NOMO-1 (cell line): Measurements from ENCODE around the gene ROR2.

Experiments used
- DNase-seq, 2 experiments: peaks; one replicate each; lab custom pipeline; 2025; ENCODE audit not compliant: unreplicated experiment in 2 of 2; lab: John Stamatoyannopoulos, UW

Gene ROR2

DNA sequence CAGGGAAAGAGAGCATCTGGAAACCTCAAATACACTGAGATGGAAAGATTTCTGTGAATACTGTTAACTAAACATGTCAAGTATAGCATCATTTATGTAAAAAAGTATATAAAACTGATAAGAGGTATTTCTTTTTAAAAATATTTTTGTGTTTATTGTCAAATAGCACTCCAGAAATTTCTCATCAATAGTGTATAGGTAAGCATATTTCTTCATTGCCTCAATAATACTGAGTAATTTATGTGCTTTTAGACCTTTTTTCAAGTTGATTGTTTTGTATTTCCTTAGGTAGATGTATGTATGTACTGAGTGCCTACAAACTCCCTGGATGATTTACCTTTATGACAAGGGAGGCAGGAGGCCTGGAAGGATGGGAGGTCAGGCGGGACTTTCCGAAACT is 196.3 kb downstream of the ROR2 start:
- DNase-seq = no peak

GRCh38 chr9:91751922-91752321 is 198.1 kb downstream of the ROR2 start:
- DNase-seq = no peak

GRCh38 chr9:91750343-91750742 is 199.7 kb downstream of the ROR2 start:
- DNase-seq = no peak

GRCh38 chr9:91746904-91747303 is 203.1 kb downstream of the ROR2 start:
- DNase-seq = no peak

- no peak for DNase-seq
Observed at GRCh38 chr9:91746357-91746756, 203.7 kb downstream of the ROR2 start.

DNA sequence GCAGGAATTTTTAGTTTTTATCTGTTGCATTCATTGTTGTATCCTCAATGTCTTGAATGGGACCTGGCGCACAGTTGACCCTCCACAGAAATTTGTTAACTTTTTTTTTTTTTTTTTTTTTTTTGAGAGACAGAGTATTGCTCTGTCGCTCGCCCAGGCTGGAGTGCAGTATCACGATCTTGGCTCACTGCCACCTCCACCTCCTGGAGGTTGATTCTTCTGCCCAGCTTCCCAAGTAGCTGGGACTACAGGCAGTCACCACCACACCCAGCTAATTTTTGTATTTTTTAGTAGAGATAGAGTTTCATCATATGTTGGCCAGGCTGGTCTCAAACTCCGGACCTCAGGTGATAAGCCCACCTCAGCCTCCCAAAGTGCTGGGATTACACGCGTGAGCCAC is 205.9 kb downstream of the ROR2 start:
- DNase-seq = no peak

DNA sequence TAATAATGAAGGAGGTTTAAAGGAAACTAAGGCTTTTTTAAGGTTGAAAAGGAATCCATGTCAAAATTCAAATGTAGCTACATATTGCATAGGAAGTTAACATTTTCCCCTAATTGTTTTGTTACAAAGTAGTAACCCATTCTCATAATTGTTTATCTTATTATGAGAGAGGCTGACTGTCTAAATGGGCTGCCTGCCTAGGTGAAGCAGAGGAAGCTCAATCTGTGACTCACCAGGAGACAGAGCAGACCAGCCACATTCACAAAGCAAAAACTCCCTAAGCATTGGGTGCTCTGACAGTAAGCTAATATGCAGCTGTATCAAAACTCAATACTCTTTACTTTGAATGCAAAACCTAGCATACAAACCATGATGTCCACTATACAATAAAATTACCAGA is 208.5 kb downstream of the ROR2 start:
- DNase-seq = no peak

DNA sequence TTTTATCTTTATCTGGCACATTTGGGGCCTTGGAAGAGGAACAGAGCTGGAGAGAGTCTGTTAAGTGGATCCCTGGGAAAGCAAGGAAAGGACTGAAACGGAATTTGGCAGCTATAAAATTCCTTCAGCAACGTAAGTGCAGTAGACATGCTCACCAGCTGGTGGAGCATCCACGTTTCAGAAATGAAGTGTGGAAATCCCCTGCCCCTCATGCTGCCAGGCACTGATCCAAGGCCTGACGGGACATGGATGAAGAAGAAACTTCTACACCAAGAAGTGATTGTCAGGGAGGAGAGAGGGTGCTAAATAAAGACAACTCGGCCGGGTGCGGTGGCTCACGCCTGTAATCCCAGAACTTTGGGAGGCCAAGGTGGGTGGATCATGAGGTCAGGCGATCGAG is 209.3 kb downstream of the ROR2 start:
- DNase-seq = no peak

DNA sequence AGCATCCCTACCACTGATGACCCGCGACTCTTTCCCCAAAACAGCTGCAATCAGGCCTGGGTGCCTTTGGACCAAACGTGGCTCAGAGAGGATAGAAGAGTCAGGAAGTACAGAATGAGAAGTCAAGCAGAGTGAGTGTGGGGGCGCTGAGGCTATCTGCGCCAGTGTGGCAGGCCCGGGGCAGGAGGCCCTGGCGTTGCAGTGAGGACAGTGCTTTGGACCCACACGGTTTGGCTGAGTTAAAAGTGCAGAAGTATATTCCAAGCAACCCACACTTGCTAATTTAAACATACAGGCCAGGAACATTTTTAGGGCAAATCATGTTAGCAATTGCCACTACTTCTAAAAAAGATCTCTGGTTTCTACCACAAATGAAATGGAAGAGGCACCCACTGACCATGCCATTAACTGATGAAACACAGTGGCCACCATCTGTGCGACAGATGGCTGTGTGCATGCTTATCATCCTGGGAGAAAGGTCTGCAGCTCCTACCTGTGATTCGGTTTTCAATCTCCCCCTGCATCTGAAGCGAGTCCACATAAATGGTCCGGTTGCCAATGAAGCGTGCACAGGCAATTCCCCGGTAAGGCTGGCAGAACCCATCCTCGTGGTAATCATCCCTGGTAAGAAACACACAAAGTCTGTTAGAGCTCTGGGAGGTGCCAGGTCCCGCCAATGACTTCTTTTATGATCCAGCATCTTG is 213.0 kb downstream of the ROR2 start:
- DNase-seq = no peak

DNA sequence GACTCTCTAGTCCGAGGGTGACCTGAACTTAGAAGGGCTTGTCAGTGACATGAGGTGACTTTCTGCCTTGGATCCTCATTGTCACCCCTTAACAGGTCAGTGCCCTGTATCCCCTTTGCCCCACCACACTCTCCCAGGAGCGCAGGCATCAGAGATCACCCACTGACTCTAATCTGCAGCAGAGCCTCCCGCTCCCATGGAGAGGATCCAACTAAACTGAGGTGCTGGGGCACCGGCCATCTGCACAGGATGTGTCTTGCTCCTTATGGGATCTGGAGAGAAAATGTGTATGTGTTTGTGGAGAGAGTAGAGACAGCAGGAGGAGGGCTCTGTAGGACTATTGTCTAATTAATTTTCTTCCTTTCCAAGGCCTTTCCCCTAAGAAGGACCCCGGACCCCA is 213.7 kb downstream of the ROR2 start:
- DNase-seq = no peak

GRCh38 chr9:91735049-91735448 is 215.0 kb downstream of the ROR2 start:
- DNase-seq = no peak

- no peak for DNase-seq
Observed at GRCh38 chr9:91734371-91734981, 215.6 kb downstream of the ROR2 start.

DNA sequence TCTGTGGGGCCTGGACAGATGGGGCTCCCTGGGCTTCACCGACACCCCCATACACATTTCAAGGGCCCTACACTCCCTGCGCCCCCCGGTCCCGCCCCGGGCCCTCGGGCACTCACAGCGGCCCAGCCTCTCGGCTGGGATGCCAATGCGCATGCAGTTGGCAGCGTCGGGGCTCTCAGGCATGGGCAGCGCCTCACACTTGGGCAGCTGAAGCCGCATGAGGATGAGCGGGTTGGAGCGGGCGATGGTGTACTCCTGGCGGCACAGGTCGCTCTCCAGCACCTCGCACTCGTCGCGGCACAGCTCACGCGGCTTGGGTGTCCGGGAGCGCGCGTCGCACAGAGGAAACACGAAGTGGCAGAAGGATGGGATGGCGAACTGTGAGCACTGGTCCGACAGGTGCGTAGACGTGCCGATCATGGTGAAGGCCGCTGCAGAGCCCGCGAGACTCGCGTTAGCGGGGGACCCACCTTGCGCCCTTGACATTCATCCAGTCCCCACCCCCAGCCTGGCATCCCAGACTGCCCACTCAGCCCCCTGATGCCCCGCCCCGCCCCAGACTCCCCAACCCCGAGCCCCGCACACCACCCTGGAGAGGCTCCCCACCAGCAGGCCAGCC is 216.9 kb downstream of the ROR2 start:
- DNase-seq = no peak

GRCh38 chr9:91732187-91733005 is 217.6 kb downstream of the ROR2 start:
- DNase-seq = no peak

- no peak for DNase-seq
Observed at GRCh38 chr9:91730806-91731205, 219.2 kb downstream of the ROR2 start.

- no peak for DNase-seq
Observed at GRCh38 chr9:91729558-91729842, 220.5 kb downstream of the ROR2 start.

- DNase-seq = no peak
Observed at GRCh38 chr9:91727972-91728371, 222.1 kb downstream of the ROR2 start.

DNA sequence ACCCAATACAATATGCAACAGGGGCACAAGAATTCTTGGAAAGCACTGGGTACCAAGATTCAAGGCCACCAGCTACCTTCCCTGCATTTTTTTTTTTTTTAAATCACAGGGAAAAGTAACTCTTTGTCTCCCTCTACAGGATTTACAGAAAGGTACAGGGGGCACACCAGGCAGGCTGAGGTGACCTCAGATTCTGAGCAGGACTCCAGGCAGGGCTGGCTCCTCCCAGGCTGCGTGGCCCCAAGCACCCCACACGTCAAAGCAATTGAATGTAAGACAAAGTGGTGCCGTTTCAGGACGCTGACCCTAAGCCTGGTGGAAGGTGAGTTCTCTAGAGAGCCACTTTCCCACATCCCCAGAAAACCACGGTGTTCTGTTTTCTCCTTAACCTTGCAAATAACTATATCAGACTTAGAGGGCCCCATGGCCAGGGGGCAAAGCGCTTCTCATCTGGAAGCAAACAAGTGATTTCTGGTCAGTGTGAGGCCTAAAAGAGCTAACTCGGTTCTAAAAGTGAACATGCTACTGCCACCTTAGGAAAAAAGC is 222.6 kb downstream of the ROR2 start:
- DNase-seq = no peak

DNA sequence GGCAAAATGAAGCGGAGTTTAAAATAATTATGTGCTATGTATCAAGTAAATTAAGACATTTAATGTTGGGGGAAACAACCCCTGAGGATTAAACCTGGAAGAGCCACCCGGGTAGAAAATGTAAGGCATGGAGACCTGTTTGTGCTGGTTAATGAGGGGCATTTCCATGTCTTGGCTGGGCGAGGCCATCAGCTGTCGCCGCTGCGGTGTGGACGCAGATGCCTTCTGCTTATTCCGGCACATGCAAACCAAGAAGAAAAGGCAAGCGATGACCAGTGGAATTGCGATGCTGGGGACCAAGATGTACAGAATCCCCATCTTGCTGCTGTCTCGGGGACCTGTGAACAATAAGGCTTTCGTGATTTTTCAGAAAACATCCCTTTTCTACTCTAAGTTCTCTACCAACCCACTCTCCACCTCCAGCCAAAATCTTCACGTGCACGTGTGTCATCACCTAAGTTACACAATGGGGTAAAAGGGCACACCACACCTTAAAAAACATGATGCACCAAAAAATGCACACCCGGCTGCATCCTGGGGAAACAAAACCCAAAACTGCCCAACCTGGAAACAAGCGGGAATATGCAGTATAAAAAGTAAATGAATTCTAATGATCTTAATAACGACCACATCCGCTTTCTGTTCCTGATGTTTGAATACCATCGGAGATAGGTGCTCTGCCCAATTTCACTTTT is 223.5 kb downstream of the ROR2 start:
- DNase-seq = no peak

DNA sequence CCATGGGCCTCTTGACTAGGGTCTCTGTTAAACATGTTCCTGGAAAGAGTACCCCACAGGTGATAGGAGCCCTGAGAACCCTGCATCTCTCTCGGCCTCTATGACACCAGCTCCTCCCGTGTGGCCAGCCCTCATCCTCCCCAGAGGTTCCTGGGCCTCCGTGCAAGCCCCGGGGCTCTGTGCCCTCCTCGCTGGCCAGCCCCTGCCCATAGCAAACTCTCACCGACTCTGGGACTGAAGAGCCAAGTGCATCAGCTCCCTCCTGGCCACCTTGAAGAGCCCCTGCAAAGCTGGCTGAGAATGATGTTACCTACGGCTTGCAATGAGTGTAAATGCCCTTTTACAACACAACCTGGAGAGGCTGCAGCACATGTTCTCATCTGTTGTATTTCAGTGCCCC is 224.4 kb downstream of the ROR2 start:
- DNase-seq = no peak
